Measurements from ENCODE around the gene ZMYND8.
"Not testable (repeated sequence)": the region's sequence is repeated elsewhere in the genome, so short reads cannot be mapped to it uniquely, and the experiment has no call there.

ZMYND8 gene

GRCh38 chr20:47247972-47248371 is 108.5 kb downstream of the ZMYND8 start:
- Histone ChIP-seq H3K27ac (no peak overlapping the region), H3K27me3 (no peaks in the 10 kb centered on the region), H3K4me1 (peaks cover 0 to 7% (median under 1%) of the 10 kb centered on the region in 4 donors), H3K36me3 (peaks cover 38 to 78% (median 66%) of the 10 kb centered on the region in 3 donors), H3K9me3 (no peaks in the 10 kb centered on the region), H3K4me3 (no peak overlapping the region)
- no peak for TF ChIP-seq CTCF (IDR thresholded peaks at IDR 0.05)
- no peak for DNase-seq
- intact Hi-C loops (cut with DNase I; ENCODE audit: low total_unique reads): no loop called here

- Histone ChIP-seq H3K36me3 (peaks cover 38 to 79% (median 56%) of the 10 kb centered on the region in 3 donors), H3K27ac (no peak overlapping the region), H3K4me3 (no peak overlapping the region), H3K9me3 (no peaks in the 10 kb centered on the region), H3K27me3 (no peaks in the 10 kb centered on the region), H3K4me1 (no peaks in the 10 kb centered on the region)
- no peak for DNase-seq
- TF ChIP-seq CTCF (IDR thresholded peaks at IDR 0.05): no peak
- intact Hi-C loops (cut with DNase I; ENCODE audit: low total_unique reads): no loop called here
These were observed 110.3 kb downstream of the ZMYND8 start for GRCh38 chr20:47246061-47246777.

- H3K4me1 ChIP-seq; DNase-seq; H3K4me3 ChIP-seq; H3K9me3 ChIP-seq; intact Hi-C loops (cut with DNase I; ENCODE audit: low total_unique reads); H3K27me3 ChIP-seq; H3K27ac ChIP-seq: not testable (repeated sequence)
- H3K36me3 ChIP-seq: peaks cover 38 to 70% (median 58%) of the 10 kb centered on the region in 3 donors
These were observed 111.3 kb downstream of the ZMYND8 start for GRCh38 chr20:47245166-47245565.

GRCh38 chr20:47244451-47244850 is 112.0 kb downstream of the ZMYND8 start:
- TF ChIP-seq CTCF (IDR thresholded peaks at IDR 0.05): no peak
- Histone ChIP-seq H3K36me3 (peaks cover 33 to 63% (median 55%) of the 10 kb centered on the region in 3 donors), H3K27ac (no peak overlapping the region), H3K4me3 (no peak overlapping the region), H3K27me3 (no peaks in the 10 kb centered on the region), H3K4me1 (no peaks in the 10 kb centered on the region), H3K9me3 (no peaks in the 10 kb centered on the region)
- intact Hi-C loops (cut with DNase I; ENCODE audit: low total_unique reads): no loop called here
- no peak for DNase-seq

- H3K9me3 ChIP-seq: no peaks in the 10 kb centered on the region
- H3K27me3 ChIP-seq: no peaks in the 10 kb centered on the region
- DNase-seq: no peak
- intact Hi-C loops (cut with DNase I; ENCODE audit: low total_unique reads): no loop called here
- peaks cover 31 to 63% (median 55%) of the 10 kb centered on the region in 3 donors for H3K36me3 ChIP-seq
- H3K27ac ChIP-seq: no peak overlapping the region
- no peak overlapping the region for H3K4me3 ChIP-seq
- no peak for TF ChIP-seq CTCF (IDR thresholded peaks at IDR 0.05)
- no peaks in the 10 kb centered on the region for H3K4me1 ChIP-seq
These were observed 112.8 kb downstream of the ZMYND8 start for GRCh38 chr20:47243532-47244305.

GRCh38 chr20:47243003-47243402 is 113.5 kb downstream of the ZMYND8 start:
- Histone ChIP-seq H3K9me3 (no peaks in the 10 kb centered on the region), H3K4me3 (no peak overlapping the region), H3K27ac (no peak overlapping the region), H3K27me3 (no peaks in the 10 kb centered on the region), H3K4me1 (no peaks in the 10 kb centered on the region), H3K36me3 (peaks cover 31 to 63% (median 55%) of the 10 kb centered on the region in 3 donors)
- TF ChIP-seq CTCF (IDR thresholded peaks at IDR 0.05): no peak
- intact Hi-C loops (cut with DNase I; ENCODE audit: low total_unique reads): no loop called here
- DNase-seq: no peak
